Dedifferentiated amniotic fluid mesenchymal stem cell (primary cell): ENCODE data around the gene RUNX1.
A peak's percentile ranks its signal among the peaks of the same experiment; 100 is the strongest.

ENCODE experiments used
- DNase-seq: peaks from one replicate; pipeline ENCODE4 v3.0.0-alpha.2; 2016; ENCODE audit errors: extremely low spot score

RUNX1 gene

GRCh38 chr21:34899302-34899701 lies 149.8 kb downstream of the RUNX1 start:
- no peak for DNase-seq

- DNase-seq: no peak
Observed at GRCh38 chr21:34897828-34898227, 151.3 kb downstream of the RUNX1 start.

- no peak for DNase-seq
Observed at GRCh38 chr21:34894401-34894800, 154.7 kb downstream of the RUNX1 start.

GRCh38 chr21:34892209-34892608 lies 156.9 kb downstream of the RUNX1 start:
- DNase-seq: peak; percentile 41

- no peak for DNase-seq
Observed at GRCh38 chr21:34891613-34891943, 157.5 kb downstream of the RUNX1 start.

- DNase-seq: peak; percentile 64
Observed at GRCh38 chr21:34890724-34891612, 158.1 kb downstream of the RUNX1 start.

- no peak for DNase-seq
Observed at GRCh38 chr21:34890470-34890723, 158.7 kb downstream of the RUNX1 start.

- DNase-seq: peak; percentile 72
Observed at GRCh38 chr21:34889676-34890469, 159.2 kb downstream of the RUNX1 start.

- DNase-seq: no peak
Observed at GRCh38 chr21:34889320-34889675, 159.8 kb downstream of the RUNX1 start.

- DNase-seq: peak; percentile 94
Observed at GRCh38 chr21:34888569-34889319, 160.4 kb downstream of the RUNX1 start.

- peak; percentile 90 for DNase-seq
Observed at GRCh38 chr21:34887725-34888568, 161.2 kb downstream of the RUNX1 start.

- no peak for DNase-seq
Observed at GRCh38 chr21:34887105-34887442, 162.0 kb downstream of the RUNX1 start.

- no peak for DNase-seq
Observed at GRCh38 chr21:34886240-34887104, 162.6 kb downstream of the RUNX1 start.

- no peak for DNase-seq
Observed at GRCh38 chr21:34885626-34886239, 163.4 kb downstream of the RUNX1 start.

- no peak for DNase-seq
Observed at GRCh38 chr21:34885125-34885524, 164.0 kb downstream of the RUNX1 start.

GRCh38 chr21:34884346-34884929 lies 164.7 kb downstream of the RUNX1 start:
- no peak for DNase-seq

- DNase-seq: no peak
Observed at GRCh38 chr21:34883491-34884271, 165.4 kb downstream of the RUNX1 start.

GRCh38 chr21:34882719-34883131 lies 166.4 kb downstream of the RUNX1 start:
- DNase-seq: no peak

- peak; percentile 86 for DNase-seq
Observed at GRCh38 chr21:34881839-34882371, 167.2 kb downstream of the RUNX1 start.
